ENCODE data around the gene LSM3. TPM values are rescaled to one million over a fixed set of nuclear protein-coding genes. Genes with fewer than 3 reads are reported as not detected.

LSM3 gene
- total and polyA plus RNA-seq, 2 of the 4 experiments (the other 2 are of a cell fraction): 3.4 to 11.5 TPM

- no peak overlapping the region for H3K56ac ChIP-seq (ENCODE audit: extremely low read depth, insufficient read depth, low read length)
- peak overlapping the region; percentile 58; the same call in 1 of the 3 replicates for H2BK15ac ChIP-seq (ENCODE audit: low read depth, low read length)
- in situ Hi-C loops (cut with MboI; ENCODE audit: low sequenced_read_pairs) (no loop called here), intact Hi-C loops (cut with micrococcal nuclease) (no loop called here), dilution Hi-C loops (cut with HindIII; ENCODE audit: low sequenced_read_pairs, unreplicated experiment) (no loop called here)
- BruUV-seq (replicated peaks): no TSS peak
- ATAC-seq (ENCODE audit: low read depth) (no peak), DNase-seq (no peak)
- CTCF ChIA-PET: no interaction called here
- H4K8ac ChIP-seq (ENCODE audit: low read depth in 2 of 2, low read length in 2 of 2): no peak overlapping the region
- TF ChIP-seq CHD1 (IDR thresholded peaks at IDR 0.05; ENCODE audit: low read depth, low read length): no peak
- TF ChIP-seq POLR2A (IDR thresholded peaks at IDR 0.05; ENCODE audit: low read depth, low read length): no peak
- TF ChIP-seq RFX5 (IDR thresholded peaks at IDR 0.05; ENCODE audit: low read depth, low read length): no peak
- no peak for TF ChIP-seq NFE2L2 (IDR thresholded peaks at IDR 0.05; ENCODE audit: low read depth, low read length)
- no peak for TF ChIP-seq BHLHE40 (IDR thresholded peaks at IDR 0.05; ENCODE audit: low read depth, low read length)
- TF ChIP-seq, protein P1, sequence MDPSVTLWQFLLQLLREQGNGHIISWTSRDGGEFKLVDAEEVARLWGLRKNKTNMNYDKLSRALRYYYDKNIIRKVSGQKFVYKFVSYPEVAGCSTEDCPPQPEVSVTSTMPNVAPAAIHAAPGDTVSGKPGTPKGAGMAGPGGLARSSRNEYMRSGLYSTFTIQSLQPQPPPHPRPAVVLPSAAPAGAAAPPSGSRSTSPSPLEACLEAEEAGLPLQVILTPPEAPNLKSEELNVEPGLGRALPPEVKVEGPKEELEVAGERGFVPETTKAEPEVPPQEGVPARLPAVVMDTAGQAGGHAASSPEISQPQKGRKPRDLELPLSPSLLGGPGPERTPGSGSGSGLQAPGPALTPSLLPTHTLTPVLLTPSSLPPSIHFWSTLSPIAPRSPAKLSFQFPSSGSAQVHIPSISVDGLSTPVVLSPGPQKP (IDR thresholded peaks at IDR 0.05; ENCODE audit: borderline replicate concordance, low read depth, low read length): no peak
- TF ChIP-seq SMC3 (IDR thresholded peaks at IDR 0.05; ENCODE audit: low read depth, low read length): no peak
- no peak overlapping the region; the same call in 1 of the 2 replicates for H2BK20ac ChIP-seq (ENCODE audit: low read depth, low read length)
- H3K23ac ChIP-seq (ENCODE audit: low read depth, low read length): no peak overlapping the region
- H3K27ac ChIP-seq (ENCODE audit: insufficient read depth, low read length): no peak overlapping the region
- peak overlapping the region; percentile 23; the same call in 1 of the 2 replicates for H4K91ac ChIP-seq (ENCODE audit: insufficient read depth, low read depth, low read length)
- H3K4me1 ChIP-seq (ENCODE audit: control insufficient read depth, insufficient read depth, low read length): peaks cover 20% of the 10 kb centered on the region
- H4K5ac ChIP-seq (ENCODE audit: low read depth, low read length): no peak overlapping the region; the same call in 1 of the 2 replicates
- H3K4me2 ChIP-seq (ENCODE audit: low read depth, low read length): no peak overlapping the region
- H3K18ac ChIP-seq (ENCODE audit: low read depth, low read length): no peak overlapping the region; the same call in 1 of the 2 replicates
- H2AK9ac ChIP-seq (replicated peaks; ENCODE audit: low read depth, low read length, poor library complexity): no peak overlapping the region
- H4K20me1 ChIP-seq (ENCODE audit: insufficient read depth, low read length): no peaks in the 10 kb centered on the region
- H3K14ac ChIP-seq (replicated peaks; ENCODE audit: low read depth, low read length): no peak overlapping the region
- H3K9me3 ChIP-seq (ENCODE audit: control insufficient read depth, insufficient read depth, low read length): no peaks in the 10 kb centered on the region
- H3K4me3 ChIP-seq (ENCODE audit: insufficient read depth, low read depth, low read length): no peak overlapping the region
- no peaks in the 10 kb centered on the region for H3K36me3 ChIP-seq (ENCODE audit: control insufficient read depth, insufficient read depth, low read length)
- no peak overlapping the region for H2AFZ ChIP-seq (replicated peaks; ENCODE audit: low read length, poor library complexity)
- peaks cover 20% of the 10 kb centered on the region for H3K9me1 ChIP-seq (ENCODE audit: insufficient read depth, low read length)
- H2BK120ac ChIP-seq (ENCODE audit: low read depth, low read length): peak overlapping the region; percentile 59
- H3K79me1 ChIP-seq (ENCODE audit: low read depth in 1 of 2, low read length in 2 of 2): no peaks in the 10 kb centered on the region
- WGBS, 2 experiments (ENCODE audit: extremely low coverage in 2 of 2, insufficient read length in 1 of 2): no CpG with 5 or more reads among the region's 4 CpGs
- no peak overlapping the region for H3K9ac ChIP-seq (ENCODE audit: low read depth, low read length)
- no peak overlapping the region for H2AK5ac ChIP-seq (ENCODE audit: low read depth, low read length)
- POLR2A ChIA-PET (ENCODE audit: unreplicated experiment): no interaction called here
- H3K27me3 ChIP-seq (ENCODE audit: control insufficient read depth, insufficient read depth, low read length): no peaks in the 10 kb centered on the region
- H3K4ac ChIP-seq (ENCODE audit: low read depth, low read length): peak overlapping the region; percentile 50
- no peak overlapping the region for H2BK5ac ChIP-seq (ENCODE audit: low read depth, low read length, poor library complexity, severe bottlenecking)
Measured at GRCh38 chr3:14214764-14215163, 36.1 kb downstream of the LSM3 start.
